Spleen (tissue), 11 donors: ENCODE data around the gene EXOC4. TPM values are rescaled to one million over a fixed set of nuclear protein-coding genes. Genes with fewer than 3 reads are reported as not detected.

Experiments used
- DNase-seq: peaks from one replicate; pipeline ENCODE4 v3.0.0-alpha.2; 2020
- H3K27ac ChIP-seq, 8 donors: fragments of 200-600 bp; sonication (generic) in 7 of 8; 1 replicate in 4 of 8; 2 replicates in 4 of 8; pipeline versions ENCODE4 v1.5.0 to v1.8.0; 2016 to 2021; ENCODE audit warnings: inconsistent platforms in 4 of 8, mild to moderate bottlenecking in 4 of 8, moderate library complexity in 1 of 8
- H3K27me3 ChIP-seq, 7 donors: fragments of 200-600 bp; sonication (generic) in 6 of 7; replicated peaks in 1 of 7; 1 replicate in 4 of 7; 2 replicates in 3 of 7; pipeline versions ENCODE4 v1.5.0 to v1.8.0; 2016 to 2021; ENCODE audit warnings: inconsistent platforms in 3 of 7, mild to moderate bottlenecking in 1 of 7
- H3K36me3 ChIP-seq, 6 donors: fragments of 200-600 bp; sonication (generic) in 5 of 6; 1 replicate in 4 of 6; 2 replicates in 2 of 6; pipeline versions ENCODE4 v1.5.0 to v1.8.0; 2016 to 2021; ENCODE audit warnings: inconsistent platforms in 2 of 6
- H3K4me1 ChIP-seq, 6 donors: fragments of 200-600 bp; sonication (generic) in 5 of 6; 1 replicate in 3 of 6; 2 replicates in 3 of 6; pipeline versions ENCODE4 v1.5.0 to v1.8.0; 2016 to 2021; ENCODE audit warnings: inconsistent platforms in 3 of 6
- H3K4me3 ChIP-seq, 8 donors: fragments of 200-600 bp; sonication (generic) in 7 of 8; 1 replicate in 4 of 8; 2 replicates in 4 of 8; pipeline versions ENCODE4 v1.5.0 to v1.8.0; 2016 to 2021; ENCODE audit warnings: inconsistent platforms in 4 of 8, mild to moderate bottlenecking in 4 of 8, moderate library complexity in 2 of 8
- H3K9me3 ChIP-seq, 8 donors: fragments of 200-600 bp; sonication (generic) in 7 of 8; 1 replicate in 4 of 8; 2 replicates in 4 of 8; pipeline versions ENCODE4 v1.5.0 to v1.8.0; 2016 to 2021; ENCODE audit warnings: inconsistent platforms in 4 of 8
- CTCF ChIP-seq, 11 experiments: fragments of 200-600 bp in 7 of 11; fragments of 450-650 bp in 4 of 11; sonication (generic) in 4 of 11; IDR thresholded peaks in 8 of 11; conservative IDR thresholded peaks in 3 of 11; 1 replicate in 7 of 11; 2 replicates in 4 of 11; pipeline versions ENCODE4 v1.4.0 to v1.8.0; 2016 to 2021; ENCODE audit warnings: antibody characterized with exemption in 11 of 11, inconsistent platforms in 4 of 11, mild to moderate bottlenecking in 1 of 11
- POLR2A ChIP-seq, 3 donors: fragments of 450-650 bp; IDR thresholded peaks; one replicate each; pipeline ENCODE4 v1.5.1; 2017; ENCODE audit warnings: antibody characterized with exemption in 3 of 3, mild to moderate bottlenecking in 1 of 3
- POLR2AphosphoS5 ChIP-seq, 3 donors: sonication (generic); formaldehyde crosslinking; IDR thresholded peaks; one replicate each; pipeline ENCODE4 v1.5.1; 2017; ENCODE audit warnings: antibody characterized with exemption in 3 of 3
- WGBS, 5 donors: extraction: QIAGEN DNeasy Blood & Tissue Kit in 3 of 5; methylation state at CpG; one replicate each; pipeline versions ENCODE4 v1.1.5 to v1.1.7; 2013 to 2018; 5-methylcytosine and 5-hydroxymethylcytosine counted together
- intact Hi-C: fragments of 100-400 bp; cut with DNase I; formaldehyde crosslinking; loops from one replicate; pipeline ENCODE4 v1.15.0; 2023; ENCODE audit warnings: low total_unique reads
- polyA plus RNA-seq, 3 donors: library from polyadenylated mRNA; stranded (reverse); fragments of 200-250 nt; gene quantifications; one replicate each; pipeline ENCODE4 v1.2.1, GENCODE V29; 2013
- total RNA-seq, 7 donors: library from RNA; depleted of rRNA in 3 of 7; stranded (reverse); fragments of >200 nt in 3 of 7; fragmentation: NEBNext Ultra II Directional in 4 of 7; extraction: Animal tissue kit (Norgen Biotek cat#: 25700) in 4 of 7; gene quantifications; one replicate each; pipeline versions ENCODE4 v1.1.0 to v1.2.1, GENCODE V29; 2016 to 2021
- donor health status: healthy with polysubstance abuse.
- donor health status: DM: no; HTN: no; CAD: no; lungs with moderate emphysema.
- donor health status: DM: no; HTN: no; CAD: no.
- donor health status: Bipolar disorder and iron deficiency.
- donor health status: healthy.
- donor health status: DM: no; HTN: no; CAD: no.
- donor health status: DM: yes; HTN: yes; CAD: no.

Gene EXOC4
- total and polyA plus RNA-seq, 10 donors: 14.1 to 138 (median 102) TPM

DNA sequence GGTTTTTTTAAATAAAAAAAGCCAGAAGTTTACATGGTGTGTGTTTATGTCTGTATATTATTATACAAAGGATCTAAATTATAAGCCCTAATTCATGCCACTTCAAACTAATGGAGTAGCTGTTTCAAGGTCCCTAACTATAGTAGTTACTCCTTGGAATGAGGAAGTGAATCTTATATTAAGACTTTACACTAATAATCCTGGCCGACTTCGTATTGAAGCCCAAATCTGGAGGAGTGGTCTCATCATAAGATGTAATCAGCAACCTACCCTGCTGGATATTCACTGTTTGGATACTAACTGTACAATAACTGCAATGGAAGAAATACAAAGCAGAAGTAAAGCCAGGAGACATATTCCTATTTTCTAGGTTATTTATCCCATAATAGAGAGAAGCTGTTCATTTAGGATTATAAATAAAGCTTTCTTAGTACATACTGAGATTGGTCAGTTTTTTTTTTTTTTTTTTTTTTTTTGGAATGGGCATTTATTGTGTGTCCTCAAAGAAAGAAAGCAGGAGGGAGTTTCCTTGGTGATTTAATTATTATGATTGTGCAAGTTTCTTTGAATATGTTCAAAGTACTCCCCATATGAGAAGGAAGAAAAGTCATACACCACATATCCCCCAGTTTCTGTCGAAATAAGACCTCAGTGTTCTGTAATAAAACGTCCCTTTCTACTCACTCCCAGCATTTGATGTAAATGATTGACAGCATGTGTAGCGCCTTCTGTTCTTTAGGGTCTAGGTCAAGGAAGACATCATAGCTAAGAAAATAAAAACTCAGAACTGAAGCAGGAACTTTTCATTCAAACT lies 397.8 kb downstream of the EXOC4 start:
- WGBS, 5 donors: 57 to 78% (median 64%) methylated on average over 5 of the region's 5 CpGs
- H3K27ac ChIP-seq: peak overlapping the region in 1 of 8 donors; percentile 13

DNA sequence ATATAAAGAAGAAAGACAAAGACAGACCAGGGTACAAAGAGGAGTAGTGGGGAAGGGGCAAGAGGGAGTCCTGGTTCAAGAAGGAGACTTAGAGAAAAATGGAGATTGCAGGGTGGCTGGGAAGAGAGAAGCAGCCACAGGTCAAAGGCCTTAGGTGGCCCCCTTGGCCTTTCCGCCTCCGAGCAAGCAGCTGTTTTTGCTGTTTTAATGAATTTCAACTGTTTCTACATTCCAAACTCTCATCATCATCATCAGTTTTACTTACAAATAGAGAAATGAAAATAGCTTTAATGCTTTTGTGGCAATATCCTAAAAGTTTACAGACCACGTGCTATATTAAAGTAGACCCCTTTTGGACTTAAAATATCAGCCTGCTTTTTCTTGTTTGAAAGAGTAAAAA lies 399.7 kb downstream of the EXOC4 start:
- Histone ChIP-seq H3K9me3 (no peaks in the 10 kb centered on the region), H3K27me3 (no peaks in the 10 kb centered on the region), H3K4me1 (peaks cover 0 to 16% (median 6%) of the 10 kb centered on the region in 6 donors), H3K4me3 (no peak overlapping the region), H3K36me3 (no peaks in the 10 kb centered on the region), H3K27ac (no peak overlapping the region)
- DNase-seq: no peak
- WGBS, 5 donors: 77 to 92% (median 85%) methylated on average over 3 of the region's 3 CpGs
- intact Hi-C loops: no loop called here
- no peak for TF ChIP-seq POLR2A (IDR thresholded peaks at IDR 0.05)
- no peak for TF ChIP-seq CTCF (IDR thresholded peaks at IDR 0.05 in 8 of 11, conservative IDR thresholded peaks at IDR 0.05 in 3 of 11)
- no peak for TF ChIP-seq POLR2AphosphoS5 (IDR thresholded peaks at IDR 0.05)

More for the DNA sequence above, 397.8 kb downstream of the EXOC4 start:
- DNase-seq: no peak
- intact Hi-C loops: no loop called here
- Histone ChIP-seq H3K9me3 (no peaks in the 10 kb centered on the region), H3K4me3 (no peak overlapping the region), H3K36me3 (no peaks in the 10 kb centered on the region), H3K27me3 (no peaks in the 10 kb centered on the region), H3K4me1 (peaks cover 0 to 34% (median 12%) of the 10 kb centered on the region in 6 donors)
- no peak for TF ChIP-seq POLR2A (IDR thresholded peaks at IDR 0.05)
- TF ChIP-seq CTCF (IDR thresholded peaks at IDR 0.05 in 8 of 11, conservative IDR thresholded peaks at IDR 0.05 in 3 of 11): no peak
- no peak for TF ChIP-seq POLR2AphosphoS5 (IDR thresholded peaks at IDR 0.05)

DNA sequence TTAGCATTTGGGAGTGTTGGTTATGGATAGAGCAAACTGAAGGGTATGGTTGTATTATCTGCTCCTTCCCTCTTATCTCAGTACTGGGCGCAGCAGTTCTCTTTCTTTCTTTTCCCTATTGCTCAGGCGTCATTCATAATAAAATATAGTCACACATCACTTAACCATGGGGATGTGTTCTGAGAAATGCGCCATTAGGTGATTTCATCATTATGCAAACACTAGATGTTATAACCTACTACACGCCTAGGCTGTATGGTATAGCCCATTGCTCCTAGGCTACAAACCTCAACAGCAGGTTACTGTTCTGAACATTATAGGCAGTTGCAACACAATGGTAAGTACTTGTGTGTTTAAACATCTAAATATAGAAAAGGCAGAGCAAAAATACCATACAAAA lies 401.7 kb downstream of the EXOC4 start:
- no peak for TF ChIP-seq CTCF (IDR thresholded peaks at IDR 0.05 in 8 of 11, conservative IDR thresholded peaks at IDR 0.05 in 3 of 11)
- intact Hi-C loops: no loop called here
- no peak overlapping the region for H3K4me3 ChIP-seq
- no peaks in the 10 kb centered on the region for H3K27me3 ChIP-seq
- no peak for DNase-seq
- H3K9me3 ChIP-seq: no peaks in the 10 kb centered on the region
- peaks cover 0 to 15% (median 6%) of the 10 kb centered on the region in 6 donors for H3K4me1 ChIP-seq
- no peaks in the 10 kb centered on the region for H3K36me3 ChIP-seq
- 89 to 99% (median 95%) methylated on average over 4 of the region's 4 CpGs for WGBS, 5 donors
- H3K27ac ChIP-seq: no peak overlapping the region

GRCh38 chr7:133662276-133662675 lies 409.4 kb downstream of the EXOC4 start:
- no peaks in the 10 kb centered on the region for H3K9me3 ChIP-seq
- intact Hi-C loops: no loop called here
- no peak for DNase-seq
- no peak overlapping the region for H3K4me3 ChIP-seq
- no peaks in the 10 kb centered on the region for H3K27me3 ChIP-seq
- H3K27ac ChIP-seq: no peak overlapping the region
- TF ChIP-seq CTCF (IDR thresholded peaks at IDR 0.05 in 8 of 11, conservative IDR thresholded peaks at IDR 0.05 in 3 of 11): no peak
- no peak for TF ChIP-seq POLR2A (IDR thresholded peaks at IDR 0.05)
- TF ChIP-seq POLR2AphosphoS5 (IDR thresholded peaks at IDR 0.05): no peak
- H3K36me3 ChIP-seq: no peaks in the 10 kb centered on the region
- WGBS, 5 donors: 92 to 99% (median 97%) methylated on average over 4 of the region's 4 CpGs
- H3K4me1 ChIP-seq: no peaks in the 10 kb centered on the region
